Testis (tissue), 3 donors: ENCODE measurements around the gene PRRG3. TPM values are rescaled to one million over a fixed set of nuclear protein-coding genes. Genes with fewer than 3 reads are reported as not detected.

ENCODE experiments used
- DNase-seq: peaks from one replicate; pipeline ENCODE4 v3.0.0-alpha.2; 2019
- H3K27ac ChIP-seq, 2 donors: fragments of 200-600 bp; sonication (generic); one replicate each; pipeline ENCODE4 v1.5.1; 2019
- H3K27me3 ChIP-seq: fragments of 200-600 bp; sonication (generic); one replicate; pipeline ENCODE4 v1.5.1; 2019
- H3K36me3 ChIP-seq: fragments of 200-600 bp; sonication (generic); one replicate; pipeline ENCODE4 v1.5.1; 2017; ENCODE audit warnings: low read depth; ENCODE audit errors: missing control alignments
- H3K4me1 ChIP-seq: fragments of 200-600 bp; sonication (generic); one replicate; pipeline ENCODE4 v1.5.1; 2019
- H3K4me3 ChIP-seq, 2 donors: fragments of 200-600 bp; sonication (generic); one replicate each; pipeline ENCODE4 v1.5.1; 2017 to 2019
- H3K9me3 ChIP-seq: fragments of 200-600 bp; sonication (generic); one replicate; pipeline ENCODE4 v1.5.1; 2017
- CTCF ChIP-seq, 3 experiments: fragments of 450-650 bp in 2 of 3; fragments of 200-600 bp in 1 of 3; sonication (generic) in 1 of 3; IDR thresholded peaks; one replicate each; pipeline ENCODE4 v1.5.1; 2016 to 2019; ENCODE audit warnings: antibody characterized with exemption in 3 of 3, mild to moderate bottlenecking in 2 of 3, moderate library complexity in 1 of 3
- POLR2A ChIP-seq: fragments of 450-650 bp; IDR thresholded peaks from one replicate; pipeline ENCODE4 v1.6.1; 2017; ENCODE audit warnings: antibody characterized with exemption, mild to moderate bottlenecking, moderate library complexity
- WGBS, 2 donors: methylation state at CpG; one replicate each; pipeline ENCODE4 v1.1.5; 2018; 5-methylcytosine and 5-hydroxymethylcytosine counted together
- intact Hi-C: fragments of 100-400 bp; cut with DNase I; formaldehyde crosslinking; loops from one replicate; pipeline ENCODE4 v1.15.1; 2023; ENCODE audit warnings: low total_unique reads
- polyA plus RNA-seq: library from polyadenylated mRNA; stranded (reverse); fragments of 350-450 nt; fragmentation: Illumina TruSeq; extraction: RNeasy Lipid Tissue Mini Kit (QIAGEN cat#74804); gene quantifications from one replicate; pipeline ENCODE4 v1.2.3, GENCODE V29; 2014; ENCODE audit warnings: low read depth, low replicate concordance; ENCODE audit not compliant: insufficient read depth
- total RNA-seq, 2 donors: library from RNA; depleted of rRNA; stranded (reverse); fragments of >200 nt; gene quantifications; one replicate each; pipeline ENCODE4 v1.2.3, GENCODE V29; 2016

The PRRG3 gene
- total and polyA plus RNA-seq, 3 donors from 2014 or later = 0.94 to 2.2 (median 1.7) TPM

- no peaks in the 10 kb centered on the region for H3K9me3 ChIP-seq
- WGBS, 2 donors = 100% methylated on average over 1 of the region's 5 CpGs; no CpG with 5 or more reads in 1 of the 2 donors
- H3K27ac ChIP-seq = no peak overlapping the region
- TF ChIP-seq POLR2A = no peak
- TF ChIP-seq CTCF (IDR thresholded peaks at IDR 0.05) = no peak
- no peak for DNase-seq
- no peaks in the 10 kb centered on the region for H3K36me3 ChIP-seq
- no peak overlapping the region for H3K4me3 ChIP-seq
- H3K27me3 ChIP-seq = no peaks in the 10 kb centered on the region
- intact Hi-C loops = no loop called here
- H3K4me1 ChIP-seq = peaks cover 4% of the 10 kb centered on the region
Measured at GRCh38 chrX:151726751-151727150, 31.5 kb downstream of the PRRG3 start.

GRCh38 chrX:151727346-151727745 lies 32.1 kb downstream of the PRRG3 start:
- intact Hi-C loops = no loop called here
- no peak for DNase-seq
- Histone ChIP-seq H3K9me3 (no peaks in the 10 kb centered on the region), H3K4me1 (peaks cover 4% of the 10 kb centered on the region), H3K27ac (no peak overlapping the region), H3K4me3 (no peak overlapping the region), H3K36me3 (no peaks in the 10 kb centered on the region), H3K27me3 (no peaks in the 10 kb centered on the region)
- WGBS, 2 donors = 81 to 94% methylated on average over 2 to 4 of the region's 4 CpGs
- TF ChIP-seq CTCF (IDR thresholded peaks at IDR 0.05) = no peak
- TF ChIP-seq POLR2A = no peak

- H3K27ac ChIP-seq = no peak overlapping the region
- no peak for TF ChIP-seq CTCF (IDR thresholded peaks at IDR 0.05)
- TF ChIP-seq POLR2A = no peak
- intact Hi-C loops = no loop called here
- 86 to 89% methylated on average over 1 to 3 of the region's 4 CpGs for WGBS, 2 donors
- H3K4me1 ChIP-seq = peaks cover 4% of the 10 kb centered on the region
- no peaks in the 10 kb centered on the region for H3K36me3 ChIP-seq
- DNase-seq = no peak
- no peak overlapping the region for H3K4me3 ChIP-seq
- H3K27me3 ChIP-seq = no peaks in the 10 kb centered on the region
- H3K9me3 ChIP-seq = no peaks in the 10 kb centered on the region
Measured at GRCh38 chrX:151729056-151729725, 33.9 kb downstream of the PRRG3 start.

GRCh38 chrX:151734446-151734845 lies 39.2 kb downstream of the PRRG3 start, which contains the start of gene CNGA2:
CNGA2 (plus strand) TSS chrX:151734746; CDS start chrX:151738484, 3,738 bp downstream.
- no peak within 1 kb of the TSS for H3K4me3 ChIP-seq
- TF ChIP-seq POLR2A (no peak), CTCF (IDR thresholded peaks at IDR 0.05) (no peak)
- no peak for DNase-seq
- 66 to 82% methylated on average over 4 of the region's 4 CpGs for WGBS, 2 donors
- H3K36me3 ChIP-seq = no peaks in the 10 kb centered on the region
- intact Hi-C loops = no loop called here
- H3K9me3 ChIP-seq = no peaks in the 10 kb centered on the region
- no peaks in the 10 kb centered on the region for H3K27me3 ChIP-seq
- H3K4me1 ChIP-seq = no peaks in the 10 kb centered on the region
- H3K27ac ChIP-seq = peak within 1 kb of the TSS in 1 of 2 donors; percentile 13

- no peak for DNase-seq
- Histone ChIP-seq H3K4me3 (no peak overlapping the region), H3K27me3 (no peaks in the 10 kb centered on the region), H3K9me3 (no peaks in the 10 kb centered on the region), H3K27ac (peak overlapping the region in 1 of 2 donors; percentile 13), H3K4me1 (no peaks in the 10 kb centered on the region), H3K36me3 (no peaks in the 10 kb centered on the region)
- 59 to 74% methylated on average over 2 of the region's 2 CpGs for WGBS, 2 donors
- intact Hi-C loops = no loop called here
- TF ChIP-seq POLR2A (no peak), CTCF (IDR thresholded peaks at IDR 0.05) (no peak)
Measured at GRCh38 chrX:151735219-151735618, 40.0 kb downstream of the PRRG3 start.
